MG63 (cell line): Measurements from ENCODE around the gene PPM1L. TPM values are rescaled to one million over a fixed set of nuclear protein-coding genes. Genes with fewer than 3 reads are reported as not detected.

Experiments
- DNase-seq: peaks from one replicate; pipeline ENCODE4 v3.0.0-alpha.2; 2020
- H3K27me3 ChIP-seq: fragments of 250-450 bp; sonication (Bioruptor Pico); 2 replicates; pipeline ENCODE4 v1.5.1; 2020; ENCODE audit warnings: mild to moderate bottlenecking, moderate library complexity
- H3K36me3 ChIP-seq: fragments of 250-450 bp; sonication (Bioruptor Pico); 2 replicates; pipeline ENCODE4 v1.5.1; 2020; ENCODE audit warnings: mild to moderate bottlenecking, moderate library complexity
- H3K4me3 ChIP-seq: fragments of 250-450 bp; sonication (Bioruptor Pico); 2 replicates; pipeline ENCODE4 v1.5.1; 2020; ENCODE audit warnings: mild to moderate bottlenecking, moderate library complexity
- H3K9me3 ChIP-seq: fragments of 250-450 bp; sonication (Bioruptor Pico); 2 replicates; pipeline ENCODE4 v1.5.1; 2020; ENCODE audit warnings: mild to moderate bottlenecking, moderate library complexity
- total RNA-seq: library from RNA; depleted of rRNA; stranded (reverse); fragments of >200 nt; shearing (Covaris generic); gene quantifications from 2 replicates; pipeline ENCODE4 v1.2.3, GENCODE V29; 2014; ENCODE audit warnings: low replicate concordance

PPM1L gene
- total RNA-seq, 1 experiment from 2014 or later, result not detected

- Histone ChIP-seq H3K4me3 (no peak overlapping the region), H3K36me3 (no peaks in the 10 kb centered on the region), H3K9me3 (peaks cover 2% of the 10 kb centered on the region), H3K27me3 (no peaks in the 10 kb centered on the region; the same call in 1 of the 2 replicates)
- no peak for DNase-seq
These were observed 34.7 kb downstream of the PPM1L start for GRCh38 chr3:160790726-160791125.

- Histone ChIP-seq H3K4me3 (no peak overlapping the region), H3K9me3 (peaks cover 2% of the 10 kb centered on the region)
- no peak for DNase-seq
These were observed 36.5 kb downstream of the PPM1L start for GRCh38 chr3:160792540-160792939.

GRCh38 chr3:160793722-160794252, 37.8 kb downstream of the PPM1L start:
- no peaks in the 10 kb centered on the region; the same call in 1 of the 2 replicates for H3K9me3 ChIP-seq
- DNase-seq, result no peak

More at GRCh38 chr3:160792540-160792939, 36.5 kb downstream of the PPM1L start:
- Histone ChIP-seq H3K27me3 (no peaks in the 10 kb centered on the region; the same call in 1 of the 2 replicates), H3K36me3 (no peaks in the 10 kb centered on the region)

GRCh38 chr3:160796089-160796812, 40.2 kb downstream of the PPM1L start:
- DNase-seq, result no peak
- H3K4me3 ChIP-seq, result no peak overlapping the region
- H3K27me3 ChIP-seq, result no peaks in the 10 kb centered on the region
- no peaks in the 10 kb centered on the region; the same call in 1 of the 2 replicates for H3K9me3 ChIP-seq
- no peaks in the 10 kb centered on the region for H3K36me3 ChIP-seq

More at GRCh38 chr3:160793722-160794252, 37.8 kb downstream of the PPM1L start:
- no peaks in the 10 kb centered on the region; the same call in 1 of the 2 replicates for H3K27me3 ChIP-seq
- no peak overlapping the region for H3K4me3 ChIP-seq
- no peaks in the 10 kb centered on the region for H3K36me3 ChIP-seq

- H3K27me3 ChIP-seq, result no peaks in the 10 kb centered on the region
- no peak for DNase-seq
- H3K36me3 ChIP-seq, result no peaks in the 10 kb centered on the region
- no peaks in the 10 kb centered on the region; the same call in 1 of the 2 replicates for H3K9me3 ChIP-seq
- no peak overlapping the region for H3K4me3 ChIP-seq
These were observed 40.8 kb downstream of the PPM1L start for GRCh38 chr3:160796813-160797164.

GRCh38 chr3:160797356-160797755, 41.3 kb downstream of the PPM1L start:
- no peak for DNase-seq
- Histone ChIP-seq H3K27me3 (no peaks in the 10 kb centered on the region), H3K9me3 (no peaks in the 10 kb centered on the region), H3K4me3 (no peak overlapping the region), H3K36me3 (no peaks in the 10 kb centered on the region)

GRCh38 chr3:160801386-160802118, 45.5 kb downstream of the PPM1L start:
- Histone ChIP-seq H3K4me3 (no peak overlapping the region), H3K27me3 (no peaks in the 10 kb centered on the region), H3K9me3 (no peaks in the 10 kb centered on the region), H3K36me3 (no peaks in the 10 kb centered on the region)
- DNase-seq, result peak; percentile 83

GRCh38 chr3:160804762-160805161, 48.7 kb downstream of the PPM1L start:
- no peaks in the 10 kb centered on the region for H3K27me3 ChIP-seq
- H3K9me3 ChIP-seq, result no peaks in the 10 kb centered on the region
- H3K36me3 ChIP-seq, result no peaks in the 10 kb centered on the region
- DNase-seq, result peak; percentile 67
- H3K4me3 ChIP-seq, result no peak overlapping the region

- H3K9me3 ChIP-seq, result no peaks in the 10 kb centered on the region
- H3K27me3 ChIP-seq, result no peaks in the 10 kb centered on the region
- H3K4me3 ChIP-seq, result no peak overlapping the region
- H3K36me3 ChIP-seq, result no peaks in the 10 kb centered on the region
- DNase-seq, result peak; percentile 6
These were observed 50.1 kb downstream of the PPM1L start for GRCh38 chr3:160806094-160806493.

- Histone ChIP-seq H3K9me3 (no peaks in the 10 kb centered on the region), H3K36me3 (no peaks in the 10 kb centered on the region), H3K4me3 (no peak overlapping the region), H3K27me3 (no peaks in the 10 kb centered on the region)
- DNase-seq, result no peak
These were observed 50.7 kb downstream of the PPM1L start for GRCh38 chr3:160806686-160807085.

GRCh38 chr3:160808838-160809237, 52.8 kb downstream of the PPM1L start:
- no peak for DNase-seq
- Histone ChIP-seq H3K36me3 (no peaks in the 10 kb centered on the region), H3K9me3 (no peaks in the 10 kb centered on the region), H3K27me3 (no peaks in the 10 kb centered on the region), H3K4me3 (no peak overlapping the region)

GRCh38 chr3:160809453-160809852, 53.4 kb downstream of the PPM1L start:
- Histone ChIP-seq H3K4me3 (no peak overlapping the region), H3K27me3 (no peaks in the 10 kb centered on the region), H3K36me3 (no peaks in the 10 kb centered on the region), H3K9me3 (no peaks in the 10 kb centered on the region)
- DNase-seq, result no peak

- peak; percentile 85 for DNase-seq
- H3K4me3 ChIP-seq, result no peak overlapping the region
- no peaks in the 10 kb centered on the region for H3K27me3 ChIP-seq
- no peaks in the 10 kb centered on the region for H3K36me3 ChIP-seq
- H3K9me3 ChIP-seq, result no peaks in the 10 kb centered on the region
These were observed 54.6 kb downstream of the PPM1L start for GRCh38 chr3:160810362-160811236.

GRCh38 chr3:160811237-160811548, 55.2 kb downstream of the PPM1L start:
- Histone ChIP-seq H3K9me3 (no peaks in the 10 kb centered on the region), H3K36me3 (no peaks in the 10 kb centered on the region), H3K4me3 (no peak overlapping the region), H3K27me3 (no peaks in the 10 kb centered on the region)
- no peak for DNase-seq

- H3K9me3 ChIP-seq, result no peaks in the 10 kb centered on the region
- DNase-seq, result no peak
- H3K36me3 ChIP-seq, result no peaks in the 10 kb centered on the region
These were observed 56.3 kb downstream of the PPM1L start for GRCh38 chr3:160812304-160812703.

GRCh38 chr3:160815280-160815679, 59.2 kb downstream of the PPM1L start:
- H3K4me3 ChIP-seq, result no peak overlapping the region
- no peaks in the 10 kb centered on the region for H3K9me3 ChIP-seq
- H3K27me3 ChIP-seq, result no peaks in the 10 kb centered on the region
- no peaks in the 10 kb centered on the region for H3K36me3 ChIP-seq
- no peak for DNase-seq

More at GRCh38 chr3:160812304-160812703, 56.3 kb downstream of the PPM1L start:
- Histone ChIP-seq H3K4me3 (no peak overlapping the region), H3K27me3 (no peaks in the 10 kb centered on the region)

- no peaks in the 10 kb centered on the region for H3K27me3 ChIP-seq
- no peaks in the 10 kb centered on the region for H3K9me3 ChIP-seq
- DNase-seq, result no peak
- H3K36me3 ChIP-seq, result no peaks in the 10 kb centered on the region
- H3K4me3 ChIP-seq, result no peak overlapping the region
These were observed 64.0 kb downstream of the PPM1L start for GRCh38 chr3:160820022-160820421.
